Natural killer cell (primary cell): Measurements from ENCODE around the gene TIAM1. TPM values are rescaled to one million over a fixed set of nuclear protein-coding genes. Genes with fewer than 3 reads are reported as not detected.

ENCODE experiments used
- ATAC-seq, 3 donors: fragments of 150-1000 bp in 2 of 3; fragments of 200-7000 bp in 1 of 3; cut with Tn5 transposase; 1 replicate in 1 of 3; 2 replicates in 2 of 3; pipeline ENCODE4 v1.10.0; 2021; ENCODE audit warnings: mild to moderate bottlenecking in 2 of 3, moderate library complexity in 2 of 3
- DNase-seq, 2 donors: peaks; one replicate each; pipeline versions ENCODE4 v3.0.0 to v3.0.0-alpha.2; 2013 to 2021; ENCODE audit warnings: mixed read lengths in 1 of 2
- H3K27ac ChIP-seq: one replicate; pipeline ENCODE4 v1.5.1; 2013; ENCODE audit warnings: mild to moderate bottlenecking, low read length
- H3K27me3 ChIP-seq: one replicate; pipeline ENCODE4 v1.6.1; 2013; ENCODE audit warnings: low read length; ENCODE audit not compliant: control insufficient read depth, insufficient read depth
- H3K36me3 ChIP-seq: one replicate; pipeline ENCODE4 v1.6.1; 2013; ENCODE audit warnings: low read length; ENCODE audit not compliant: control insufficient read depth, insufficient read depth
- H3K4me1 ChIP-seq: one replicate; pipeline ENCODE4 v1.6.1; 2013; ENCODE audit warnings: low read length; ENCODE audit not compliant: control insufficient read depth, insufficient read depth
- H3K4me3 ChIP-seq: one replicate; pipeline ENCODE4 v1.5.1; 2013; ENCODE audit warnings: low read length
- H3K9me3 ChIP-seq: one replicate; pipeline ENCODE4 v1.6.1; 2013; ENCODE audit warnings: low read length; ENCODE audit not compliant: control insufficient read depth, insufficient read depth
- H3K27ac Mint-ChIP-seq, 2 donors: one replicate each; pipeline ENCODE4 v1.8.0; 2022; ENCODE audit warnings: mild to moderate bottlenecking in 2 of 2, mixed read lengths in 2 of 2, moderate library complexity in 1 of 2
- H3K27me3 Mint-ChIP-seq, 2 donors: one replicate each; pipeline ENCODE4 v1.8.0; 2022; ENCODE audit warnings: low read depth in 2 of 2, mixed read lengths in 2 of 2
- H3K36me3 Mint-ChIP-seq: one replicate; pipeline ENCODE4 v1.8.0; 2022; ENCODE audit warnings: mixed read lengths
- H3K4me1 Mint-ChIP-seq, 2 donors: one replicate each; pipeline ENCODE4 v1.8.0; 2022; ENCODE audit warnings: mixed read lengths in 2 of 2
- H3K4me3 Mint-ChIP-seq: one replicate; pipeline ENCODE4 v1.8.0; 2022; ENCODE audit warnings: mild to moderate bottlenecking, moderate library complexity, mixed read lengths
- H3K9me3 Mint-ChIP-seq, 2 donors: one replicate each; pipeline ENCODE4 v1.8.0; 2022; ENCODE audit warnings: mixed read lengths in 2 of 2
- WGBS: methylation state at CpG from one replicate; pipeline ENCODE4 v1.1.7; 2013; ENCODE audit warnings: missing lambda C conversion rate; ENCODE audit not compliant: insufficient coverage; 5-methylcytosine and 5-hydroxymethylcytosine counted together
- intact Hi-C: fragments of 100-400 bp; cut with micrococcal nuclease; formaldehyde crosslinking; loops from one replicate; pipeline ENCODE4 v1.14.2; 2022
- total RNA-seq, 4 donors: library from RNA; stranded (reverse); fragments of 120-200 nt in 1 of 4; gene quantifications; one replicate each; pipeline versions ENCODE4 v1.2.3 to v1.2.4, GENCODE V29; 2013 to 2022
- TF ChIP-seq, protein P1 (sequence below): fragments of 200-600 bp; IDR thresholded peaks from one replicate; pipeline ENCODE4 v1.8.0; 2022; ENCODE audit warnings: antibody characterized with exemption

TIAM1 gene
- total RNA-seq, 3 donors from 2014 or later (not counting 1 experiment from before 2014, with no cell fraction given), result 19.1 to 32.3 (median 19.4) TPM

DNA sequence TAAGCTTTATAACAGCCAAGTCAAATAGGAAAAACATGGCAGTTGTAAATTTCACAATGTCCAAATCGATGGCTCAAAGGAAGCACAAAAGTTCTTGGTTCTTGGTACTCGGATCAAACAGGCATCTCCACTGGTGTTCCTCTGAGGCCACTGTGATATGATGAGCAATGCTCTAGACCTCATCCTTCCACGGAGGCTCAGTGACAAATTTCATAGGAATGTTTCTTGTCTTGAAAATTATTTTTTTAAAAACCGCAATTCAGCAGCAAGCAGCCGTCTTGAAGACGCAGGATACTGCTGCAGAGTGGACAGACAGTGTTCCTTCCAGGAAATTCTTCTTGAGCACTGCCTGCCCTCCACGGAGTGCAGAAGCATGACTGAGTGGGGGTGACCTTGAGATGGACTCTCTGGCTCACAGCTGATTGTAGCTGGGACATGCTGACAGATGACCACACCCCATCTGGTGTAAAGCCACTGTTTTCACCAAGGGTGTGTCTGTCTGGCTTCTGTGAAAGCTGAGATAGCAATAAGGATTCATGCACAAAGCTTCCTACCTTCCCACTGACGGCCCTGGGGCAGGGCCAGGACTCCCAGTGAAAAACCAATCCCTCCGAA is 61.9 kb downstream of the TIAM1 start:
- ATAC-seq, result no peak
- Histone ChIP-seq H3K9me3 (no peaks in the 10 kb centered on the region), H3K27me3 (no peaks in the 10 kb centered on the region), H3K36me3 (no peaks in the 10 kb centered on the region), H3K4me1 (peaks cover 20% of the 10 kb centered on the region), H3K27ac (no peak overlapping the region), H3K4me3 (no peak overlapping the region)
- 81% methylated on average over 9 of the region's 9 CpGs for WGBS
- Mint-ChIP-seq H3K36me3 (no peaks in the 10 kb centered on the region), H3K4me3 (peak overlapping the region; percentile 38), H3K9me3 (peaks cover 0 to 3% of the 10 kb centered on the region in 2 donors), H3K4me1 (peaks cover 19 to 30% of the 10 kb centered on the region in 2 donors), H3K27ac (peak overlapping the region; percentile 29 to 65), H3K27me3 (no peaks in the 10 kb centered on the region)
- intact Hi-C loops, result no loop called here
- no peak for DNase-seq
- TF ChIP-seq, protein P1, sequence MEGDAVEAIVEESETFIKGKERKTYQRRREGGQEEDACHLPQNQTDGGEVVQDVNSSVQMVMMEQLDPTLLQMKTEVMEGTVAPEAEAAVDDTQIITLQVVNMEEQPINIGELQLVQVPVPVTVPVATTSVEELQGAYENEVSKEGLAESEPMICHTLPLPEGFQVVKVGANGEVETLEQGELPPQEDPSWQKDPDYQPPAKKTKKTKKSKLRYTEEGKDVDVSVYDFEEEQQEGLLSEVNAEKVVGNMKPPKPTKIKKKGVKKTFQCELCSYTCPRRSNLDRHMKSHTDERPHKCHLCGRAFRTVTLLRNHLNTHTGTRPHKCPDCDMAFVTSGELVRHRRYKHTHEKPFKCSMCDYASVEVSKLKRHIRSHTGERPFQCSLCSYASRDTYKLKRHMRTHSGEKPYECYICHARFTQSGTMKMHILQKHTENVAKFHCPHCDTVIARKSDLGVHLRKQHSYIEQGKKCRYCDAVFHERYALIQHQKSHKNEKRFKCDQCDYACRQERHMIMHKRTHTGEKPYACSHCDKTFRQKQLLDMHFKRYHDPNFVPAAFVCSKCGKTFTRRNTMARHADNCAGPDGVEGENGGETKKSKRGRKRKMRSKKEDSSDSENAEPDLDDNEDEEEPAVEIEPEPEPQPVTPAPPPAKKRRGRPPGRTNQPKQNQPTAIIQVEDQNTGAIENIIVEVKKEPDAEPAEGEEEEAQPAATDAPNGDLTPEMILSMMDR, result no peak

DNA sequence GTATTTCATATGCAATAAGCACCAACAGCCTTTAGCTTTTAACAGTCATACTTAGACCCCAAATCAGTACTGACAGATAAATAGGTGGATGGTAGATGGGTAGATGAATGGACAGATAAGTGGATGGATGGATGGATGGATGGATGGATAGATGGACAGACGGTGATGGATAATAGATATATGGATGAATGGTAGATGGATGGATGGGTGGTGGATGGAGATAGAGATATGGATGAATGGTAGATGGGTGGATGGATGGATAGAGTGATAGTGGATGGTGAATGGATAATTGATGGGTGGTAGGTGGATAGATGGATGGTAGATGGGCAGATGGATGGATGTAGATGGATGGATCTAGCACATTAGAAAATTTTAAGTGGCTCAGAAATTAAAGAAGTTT is 62.5 kb downstream of the TIAM1 start:
- intact Hi-C loops, result no loop called here
- ATAC-seq (no peak), DNase-seq (no peak)
- H3K27ac ChIP-seq, result no peak overlapping the region
- no peaks in the 10 kb centered on the region for H3K27me3 Mint-ChIP-seq
- 98% methylated on average over 1 of the region's 1 CpG for WGBS
- peaks cover 19 to 29% of the 10 kb centered on the region in 2 donors for H3K4me1 Mint-ChIP-seq
- H3K9me3 Mint-ChIP-seq, result peaks cover 0 to 3% of the 10 kb centered on the region in 2 donors
- H3K36me3 Mint-ChIP-seq, result no peaks in the 10 kb centered on the region
- H3K27ac Mint-ChIP-seq, result no peak overlapping the region
- peaks cover 20% of the 10 kb centered on the region for H3K4me1 ChIP-seq
- H3K4me3 ChIP-seq, result no peak overlapping the region
- H3K9me3 ChIP-seq, result no peaks in the 10 kb centered on the region
- TF ChIP-seq, protein P1, result no peak
- H3K4me3 Mint-ChIP-seq, result no peak overlapping the region
- H3K36me3 ChIP-seq, result no peaks in the 10 kb centered on the region
- no peaks in the 10 kb centered on the region for H3K27me3 ChIP-seq

DNA sequence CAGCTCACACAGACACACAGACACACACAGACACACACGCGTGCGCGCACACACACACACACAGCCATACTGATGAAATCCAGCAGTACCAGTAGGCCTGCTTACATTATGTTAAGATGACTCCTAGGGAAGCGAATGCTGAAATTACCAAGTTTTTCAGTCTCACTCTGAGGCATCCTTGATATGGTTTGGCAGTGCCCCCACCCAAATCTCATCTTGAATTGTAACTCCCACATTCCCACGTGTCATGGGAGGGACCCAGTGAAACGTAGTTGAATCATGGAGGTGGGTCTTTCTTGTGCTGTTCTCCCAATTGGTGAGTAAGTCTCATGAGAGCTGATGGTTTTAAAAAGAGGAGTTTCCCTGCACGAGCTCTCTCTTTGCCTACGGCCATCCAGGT is 64.1 kb downstream of the TIAM1 start:
- DNase-seq (no peak), ATAC-seq (no peak)
- H3K27ac Mint-ChIP-seq, result no peak overlapping the region
- WGBS, result 90% methylated on average over 9 of the region's 9 CpGs
- TF ChIP-seq, protein P1, result no peak
- Histone ChIP-seq H3K36me3 (no peaks in the 10 kb centered on the region), H3K4me1 (peaks cover 18% of the 10 kb centered on the region), H3K9me3 (no peaks in the 10 kb centered on the region), H3K4me3 (no peak overlapping the region), H3K27me3 (no peaks in the 10 kb centered on the region), H3K27ac (no peak overlapping the region)
- intact Hi-C loops, result no loop called here
- H3K9me3 Mint-ChIP-seq, result peaks cover 0 to 3% of the 10 kb centered on the region in 2 donors
- H3K4me1 Mint-ChIP-seq, result peaks cover 19 to 27% of the 10 kb centered on the region in 2 donors
- H3K36me3 Mint-ChIP-seq, result no peaks in the 10 kb centered on the region
- H3K4me3 Mint-ChIP-seq, result no peak overlapping the region
- H3K27me3 Mint-ChIP-seq, result no peaks in the 10 kb centered on the region

DNA sequence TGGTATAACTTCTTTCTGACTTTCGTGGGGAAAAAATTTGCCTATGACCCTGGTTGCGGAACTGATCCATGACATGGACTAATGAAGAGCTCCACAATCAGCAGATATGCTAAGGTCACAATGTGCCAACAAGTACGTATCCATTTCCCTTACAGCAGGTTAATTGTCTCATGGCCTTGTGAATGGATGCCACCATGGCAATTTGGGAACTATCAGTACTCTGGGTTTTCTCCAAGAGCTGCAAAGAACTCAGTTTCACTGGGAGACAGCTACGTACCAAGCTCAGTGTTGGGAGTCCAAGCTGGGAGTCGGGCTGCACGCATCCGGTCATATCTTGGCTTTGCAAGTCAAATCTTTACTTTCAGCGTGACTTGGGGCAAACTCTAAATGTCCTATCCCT is 64.8 kb downstream of the TIAM1 start:
- no peak for ATAC-seq
- H3K9me3 Mint-ChIP-seq, result peaks cover 0 to 3% of the 10 kb centered on the region in 2 donors
- H3K4me3 ChIP-seq, result no peak overlapping the region
- H3K27me3 ChIP-seq, result no peaks in the 10 kb centered on the region
- H3K27ac Mint-ChIP-seq, result no peak overlapping the region
- H3K4me1 ChIP-seq, result peaks cover 12% of the 10 kb centered on the region
- no peak for DNase-seq
- H3K4me1 Mint-ChIP-seq, result peaks cover 19 to 23% of the 10 kb centered on the region in 2 donors
- H3K4me3 Mint-ChIP-seq, result no peak overlapping the region
- H3K9me3 ChIP-seq, result no peaks in the 10 kb centered on the region
- TF ChIP-seq, protein P1, result no peak
- H3K36me3 Mint-ChIP-seq, result no peaks in the 10 kb centered on the region
- intact Hi-C loops, result no loop called here
- H3K36me3 ChIP-seq, result no peaks in the 10 kb centered on the region
- WGBS, result 93% methylated on average over 8 of the region's 8 CpGs
- no peak overlapping the region for H3K27ac ChIP-seq
- H3K27me3 Mint-ChIP-seq, result no peaks in the 10 kb centered on the region
